ENCODE measurements around the gene SLC29A4. TPM values are rescaled to one million over a fixed set of nuclear protein-coding genes. Genes with fewer than 3 reads are reported as not detected.

Gene SLC29A4
- total and polyA plus RNA-seq, 8 donors, result 6.6 to 74.9 (median 14.0) TPM

DNA sequence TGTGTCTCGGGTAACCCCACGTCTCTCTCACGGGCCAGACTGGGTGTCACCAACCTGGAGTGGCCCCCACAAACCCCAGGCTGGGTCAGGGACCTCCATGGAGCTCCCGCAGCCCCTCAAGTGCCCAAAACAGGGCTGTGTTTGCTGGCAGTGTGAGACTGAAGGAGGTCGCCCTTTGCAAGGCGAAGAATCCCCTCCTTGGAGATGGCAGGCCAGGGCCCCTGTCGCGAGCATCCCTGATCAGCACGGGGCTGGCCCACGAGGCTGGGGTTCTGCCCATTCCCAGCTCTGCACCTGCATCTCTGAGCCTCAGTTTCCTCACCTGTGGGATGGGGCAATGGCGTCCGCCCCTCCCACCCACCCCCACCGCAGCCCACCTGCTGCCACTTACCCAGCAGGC, 62.4 kb downstream of the SLC29A4 start:
- FAIRE-seq, result no peak

GRCh38 chr7:5345671-5346070, 62.9 kb downstream of the SLC29A4 start:
- 98% methylated on average over 20 to 21 of the region's 21 CpGs for WGBS, 2 donors
- TF ChIP-seq CTCF (IDR thresholded peaks at IDR 0.05), result no peak
- Histone ChIP-seq H3K27ac (no peak overlapping the region), H3K4me3 (no peak overlapping the region), H3K4me1 (no peaks in the 10 kb centered on the region), H3K36me3 (peaks cover 5 to 52% (median 40%) of the 10 kb centered on the region in 3 donors), H3K27me3 (no peaks in the 10 kb centered on the region), H3K9me3 (no peaks in the 10 kb centered on the region)
- DNase-seq (peak in 1 of 6 donors; percentile 70), ATAC-seq (no peak), FAIRE-seq (no peak)
- intact Hi-C loops (cut with DNase I), result no loop called here

More for the DNA sequence above, 62.4 kb downstream of the SLC29A4 start:
- Histone ChIP-seq H3K4me1 (no peaks in the 10 kb centered on the region), H3K27ac (no peak overlapping the region), H3K9me3 (no peaks in the 10 kb centered on the region), H3K4me3 (no peak overlapping the region), H3K36me3 (peaks cover 5 to 47% (median 40%) of the 10 kb centered on the region in 3 donors), H3K27me3 (no peaks in the 10 kb centered on the region)
- DNase-seq (no peak), ATAC-seq (no peak)
- TF ChIP-seq CTCF (IDR thresholded peaks at IDR 0.05), result no peak
- 99% methylated on average over 13 of the region's 13 CpGs for WGBS, 2 donors
- intact Hi-C loops (cut with DNase I), result no loop called here

- intact Hi-C loops (cut with DNase I), result no loop called here
- ATAC-seq (peak in 1 of 4 donors; percentile 17), DNase-seq (no peak), FAIRE-seq (no peak)
- Histone ChIP-seq H3K36me3 (peaks cover 5 to 53% (median 30%) of the 10 kb centered on the region in 3 donors), H3K4me3 (no peak overlapping the region), H3K27me3 (no peaks in the 10 kb centered on the region), H3K27ac (no peak overlapping the region), H3K9me3 (no peaks in the 10 kb centered on the region), H3K4me1 (no peaks in the 10 kb centered on the region)
- TF ChIP-seq CTCF (IDR thresholded peaks at IDR 0.05), result no peak
- WGBS, 2 donors, result 92 to 94% methylated on average over 21 of the region's 21 CpGs
Observed at GRCh38 chr7:5348134-5349004, 65.6 kb downstream of the SLC29A4 start.

DNA sequence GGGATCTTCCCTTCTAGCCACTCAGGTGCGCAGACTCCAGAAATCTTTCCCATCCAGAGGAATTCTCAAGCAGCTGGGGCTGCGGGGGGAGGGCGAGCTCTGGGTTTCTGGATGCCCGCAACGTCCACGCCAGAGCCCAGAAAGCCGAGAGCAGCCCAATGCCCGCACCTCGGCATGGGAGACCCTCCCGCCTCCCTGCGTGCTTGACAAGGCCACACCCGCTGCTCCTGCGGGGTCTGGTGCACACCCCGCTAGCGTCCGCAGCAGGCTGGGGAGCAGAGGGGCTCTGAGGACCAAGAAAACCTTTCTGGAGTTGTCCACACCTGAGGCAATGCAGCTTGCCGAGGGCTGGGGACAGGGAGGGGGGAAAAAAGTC, 66.2 kb downstream of the SLC29A4 start:
- no peak overlapping the region for H3K27ac ChIP-seq
- FAIRE-seq, result no peak

More for the DNA sequence above, 66.2 kb downstream of the SLC29A4 start:
- H3K9me3 ChIP-seq, result no peaks in the 10 kb centered on the region
- no peaks in the 10 kb centered on the region for H3K4me1 ChIP-seq
- DNase-seq, result no peak
- peaks cover 5 to 47% (median 25%) of the 10 kb centered on the region in 3 donors for H3K36me3 ChIP-seq
- intact Hi-C loops (cut with DNase I), result no loop called here
- H3K4me3 ChIP-seq, result no peak overlapping the region
- 92 to 93% methylated on average over 17 of the region's 17 CpGs for WGBS, 2 donors
- no peak for TF ChIP-seq CTCF (IDR thresholded peaks at IDR 0.05)
- no peak for ATAC-seq
- H3K27me3 ChIP-seq, result no peaks in the 10 kb centered on the region

Measured in pancreas (tissue), 10 donors.